ENCODE results near the gene RNF207.
A peak's percentile ranks its signal among the peaks of the same experiment; 100 is the strongest.

RNF207 gene

GRCh38 chr1:6258675-6259074, 52.8 kb downstream of the RNF207 start:
- no peaks in the 10 kb centered on the region; the same call in 1 of the 2 replicates for H3K36me3 ChIP-seq (ENCODE audit: insufficient read depth, low read length)
- no peaks in the 10 kb centered on the region for H3K9me3 ChIP-seq (ENCODE audit: low read depth, low read length)
- TF ChIP-seq FOXP2 (optimal IDR thresholded peaks at IDR 0.05; ENCODE audit: control extremely low read depth, extremely low read length, insufficient read depth) (no peak), EZH2 (IDR thresholded peaks at IDR 0.05) (no peak), POLR2AphosphoS5 (IDR thresholded peaks at IDR 0.05; ENCODE audit: borderline replicate concordance, low read depth, low read length) (no peak)
- H3K4me3 ChIP-seq = no peak overlapping the region
- H3K27ac ChIP-seq = no peak overlapping the region
- DNase-seq (ENCODE audit: low read depth, low spot score) = no peak
- no peak overlapping the region for H3K9ac ChIP-seq (ENCODE audit: insufficient read length)

GRCh38 chr1:6259491-6260362, 53.8 kb downstream of the RNF207 start:
- Histone ChIP-seq H3K9me3 (ENCODE audit: low read depth, low read length) (no peaks in the 10 kb centered on the region), H3K27ac (no peak overlapping the region), H3K36me3 (ENCODE audit: insufficient read depth, low read length) (no peaks in the 10 kb centered on the region), H3K9ac (ENCODE audit: insufficient read length) (no peak overlapping the region), H3K4me3 (peak overlapping the region; percentile 88)
- DNase-seq (ENCODE audit: low read depth, low spot score) = no peak
- TF ChIP-seq EZH2 (IDR thresholded peaks at IDR 0.05) (no peak), POLR2AphosphoS5 (IDR thresholded peaks at IDR 0.05; ENCODE audit: borderline replicate concordance, low read depth, low read length) (peak; percentile 48; the same call in 1 of the 2 replicates)

GRCh38 chr1:6260433-6260934, 54.6 kb downstream of the RNF207 start:
- TF ChIP-seq FOXP2 (optimal IDR thresholded peaks at IDR 0.05; ENCODE audit: control extremely low read depth, extremely low read length, insufficient read depth) = no peak
- TF ChIP-seq POLR2AphosphoS5 (IDR thresholded peaks at IDR 0.05; ENCODE audit: borderline replicate concordance, low read depth, low read length) = no peak; the same call in 1 of the 2 replicates
- TF ChIP-seq EZH2 (IDR thresholded peaks at IDR 0.05) = no peak
- peak overlapping the region; percentile 88 for H3K4me3 ChIP-seq
- H3K36me3 ChIP-seq (ENCODE audit: insufficient read depth, low read length) = no peaks in the 10 kb centered on the region
- H3K9ac ChIP-seq (ENCODE audit: insufficient read length) = peak overlapping the region; percentile 56
- no peak overlapping the region for H3K27ac ChIP-seq
- H3K9me3 ChIP-seq (ENCODE audit: low read depth, low read length) = no peaks in the 10 kb centered on the region
- DNase-seq (ENCODE audit: low read depth, low spot score) = no peak

GRCh38 chr1:6260961-6261614, 55.2 kb downstream of the RNF207 start, which contains the start of gene GPR153:
Gene GPR153 (minus strand): TSS chr1:6261098. CDS start chr1:6254905, 6,193 bp downstream.
- no peaks in the 10 kb centered on the region for H3K36me3 ChIP-seq (ENCODE audit: insufficient read depth, low read length)
- H3K4me3 ChIP-seq = peak within 1 kb of the TSS; percentile 88
- DNase-seq (ENCODE audit: low read depth, low spot score) = no peak
- H3K27ac ChIP-seq = no peak within 1 kb of the TSS
- H3K9me3 ChIP-seq (ENCODE audit: low read depth, low read length) = no peaks in the 10 kb centered on the region
- no peak for TF ChIP-seq FOXP2 (optimal IDR thresholded peaks at IDR 0.05; ENCODE audit: control extremely low read depth, extremely low read length, insufficient read depth)
- no peak for TF ChIP-seq EZH2 (IDR thresholded peaks at IDR 0.05)
- TF ChIP-seq POLR2AphosphoS5 (IDR thresholded peaks at IDR 0.05; ENCODE audit: borderline replicate concordance, low read depth, low read length) = no peak
- H3K9ac ChIP-seq (ENCODE audit: insufficient read length) = peak within 1 kb of the TSS; percentile 56

- no peak for TF ChIP-seq FOXP2 (optimal IDR thresholded peaks at IDR 0.05; ENCODE audit: control extremely low read depth, extremely low read length, insufficient read depth)
- TF ChIP-seq POLR2AphosphoS5 (IDR thresholded peaks at IDR 0.05; ENCODE audit: borderline replicate concordance, low read depth, low read length) = no peak
- peak overlapping the region; percentile 79 for H3K4me3 ChIP-seq
Measured at GRCh38 chr1:6261615-6261995, 55.7 kb downstream of the RNF207 start.

GRCh38 chr1:6262555-6263420, 56.9 kb downstream of the RNF207 start:
- Histone ChIP-seq H3K9ac (ENCODE audit: insufficient read length) (no peak overlapping the region), H3K27ac (peak overlapping the region; percentile 31; the same call in 1 of the 2 replicates), H3K4me3 (no peak overlapping the region), H3K9me3 (ENCODE audit: low read depth, low read length) (no peaks in the 10 kb centered on the region), H3K36me3 (ENCODE audit: insufficient read depth, low read length) (no peaks in the 10 kb centered on the region)
- DNase-seq (ENCODE audit: low read depth, low spot score) = no peak
- TF ChIP-seq EZH2 (IDR thresholded peaks at IDR 0.05) (no peak), FOXP2 (optimal IDR thresholded peaks at IDR 0.05; ENCODE audit: control extremely low read depth, extremely low read length, insufficient read depth) (no peak), POLR2AphosphoS5 (IDR thresholded peaks at IDR 0.05; ENCODE audit: borderline replicate concordance, low read depth, low read length) (no peak)

More at GRCh38 chr1:6261615-6261995, 55.7 kb downstream of the RNF207 start:
- no peaks in the 10 kb centered on the region for H3K9me3 ChIP-seq (ENCODE audit: low read depth, low read length)
- DNase-seq (ENCODE audit: low read depth, low spot score) = no peak
- H3K36me3 ChIP-seq (ENCODE audit: insufficient read depth, low read length) = no peaks in the 10 kb centered on the region
- no peak overlapping the region for H3K27ac ChIP-seq
- no peak overlapping the region for H3K9ac ChIP-seq (ENCODE audit: insufficient read length)

GRCh38 chr1:6263716-6264115, 57.8 kb downstream of the RNF207 start:
- no peak for DNase-seq (ENCODE audit: low read depth, low spot score)

More at GRCh38 chr1:6263716-6264115, 57.8 kb downstream of the RNF207 start:
- H3K4me3 ChIP-seq = no peak overlapping the region
- TF ChIP-seq EZH2 (IDR thresholded peaks at IDR 0.05) (no peak), FOXP2 (optimal IDR thresholded peaks at IDR 0.05; ENCODE audit: control extremely low read depth, extremely low read length, insufficient read depth) (no peak), POLR2AphosphoS5 (IDR thresholded peaks at IDR 0.05; ENCODE audit: borderline replicate concordance, low read depth, low read length) (no peak)
- no peaks in the 10 kb centered on the region for H3K9me3 ChIP-seq (ENCODE audit: low read depth, low read length)
- no peaks in the 10 kb centered on the region for H3K36me3 ChIP-seq (ENCODE audit: insufficient read depth, low read length)
- no peak overlapping the region for H3K27ac ChIP-seq
- no peak overlapping the region for H3K9ac ChIP-seq (ENCODE audit: insufficient read length)
